T-helper 2 cell (primary cell): ENCODE results near the gene BTG4.

ENCODE experiments used
- DNase-seq, 5 experiments: peaks; one replicate each; pipeline versions ENCODE4 v3.0.0 to v3.0.0-alpha.2; 2012 to 2022

Gene BTG4

DNA sequence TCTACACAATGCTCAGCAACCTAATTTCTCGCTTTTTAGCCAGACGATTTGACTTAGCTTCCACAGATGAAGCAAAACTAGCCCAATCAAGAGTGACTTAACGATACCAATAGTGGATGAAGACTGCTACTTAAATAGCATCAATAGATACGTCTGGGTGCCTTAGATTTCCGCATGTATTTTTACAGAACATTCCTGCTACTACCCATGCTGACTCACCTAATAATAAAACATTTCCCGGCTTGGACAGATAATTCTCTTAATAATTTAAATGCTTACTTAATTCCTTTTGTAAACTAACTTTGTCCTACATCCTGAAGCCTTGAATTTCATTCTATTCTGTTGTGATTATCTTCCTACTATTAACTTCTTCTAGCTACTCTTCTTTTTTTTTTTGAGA is 23.1 kb upstream of the BTG4 start:
- DNase-seq: no peak

DNA sequence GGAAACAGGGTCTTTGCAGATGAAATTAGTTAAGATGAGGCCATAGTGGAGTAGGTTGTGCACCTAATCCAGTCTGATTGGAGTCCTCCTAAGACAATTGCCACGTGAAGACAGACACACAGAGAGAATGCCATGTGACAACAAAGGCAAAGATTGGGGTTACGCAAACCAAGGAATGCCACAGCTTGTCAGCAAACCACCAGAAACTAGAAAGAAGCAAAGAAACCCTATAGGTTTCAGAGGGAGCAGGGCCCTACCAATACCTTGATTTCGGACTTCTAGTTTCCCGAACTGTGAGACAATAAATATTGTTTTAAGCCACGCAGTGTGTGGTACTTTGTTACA is 20.2 kb upstream of the BTG4 start:
- no peak for DNase-seq

DNA sequence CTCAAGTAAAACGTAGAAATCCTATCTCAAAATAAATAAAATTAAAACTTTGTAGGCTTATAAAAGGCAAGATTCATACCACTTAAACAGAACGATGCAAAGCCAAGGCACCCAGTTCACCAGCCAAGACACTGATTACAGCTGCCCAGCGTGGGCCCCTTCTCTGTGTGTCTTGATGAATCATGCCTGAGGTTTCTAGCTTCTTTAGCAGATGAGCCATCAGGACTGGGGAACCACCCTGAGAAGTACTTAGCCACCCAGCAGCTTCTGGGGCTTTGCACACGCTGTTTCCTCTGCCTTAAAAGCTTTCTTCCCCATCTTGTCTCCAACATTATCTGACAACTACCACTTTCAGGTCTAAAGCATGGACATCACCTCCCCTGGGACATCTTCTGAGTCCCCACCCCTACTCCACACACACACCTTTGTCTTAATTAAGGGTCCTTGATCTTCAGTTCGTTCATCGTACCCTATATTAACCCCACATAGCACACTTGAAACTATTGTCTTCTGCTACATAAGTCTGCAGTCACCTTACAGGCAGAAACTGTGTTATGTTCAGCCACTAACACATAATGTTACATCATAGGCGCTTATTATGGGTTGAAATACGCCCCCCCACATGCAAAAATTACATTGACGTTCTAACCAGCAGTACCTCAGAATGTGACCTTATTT is 19.6 kb upstream of the BTG4 start:
- DNase-seq: peak in 2 of 5 experiments; percentile 32 to 61

DNA sequence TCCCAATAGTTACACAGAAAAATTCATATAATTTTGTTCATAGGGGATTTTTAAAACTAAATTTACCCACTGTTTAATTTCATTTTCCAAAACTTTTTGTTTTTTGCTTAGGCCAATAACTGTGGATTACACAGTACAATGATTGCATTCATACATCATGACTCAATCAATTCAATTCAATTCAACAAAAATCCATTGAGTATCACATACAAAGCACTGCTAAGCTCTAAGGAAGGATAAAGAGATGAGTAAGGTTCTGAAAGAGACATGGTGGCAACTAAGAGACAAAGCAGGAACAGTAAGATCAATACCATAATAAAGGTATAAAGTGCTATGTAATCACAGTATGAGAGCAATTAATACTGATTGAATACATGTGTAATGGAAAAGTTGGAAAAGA is 18.9 kb upstream of the BTG4 start:
- no peak for DNase-seq

DNA sequence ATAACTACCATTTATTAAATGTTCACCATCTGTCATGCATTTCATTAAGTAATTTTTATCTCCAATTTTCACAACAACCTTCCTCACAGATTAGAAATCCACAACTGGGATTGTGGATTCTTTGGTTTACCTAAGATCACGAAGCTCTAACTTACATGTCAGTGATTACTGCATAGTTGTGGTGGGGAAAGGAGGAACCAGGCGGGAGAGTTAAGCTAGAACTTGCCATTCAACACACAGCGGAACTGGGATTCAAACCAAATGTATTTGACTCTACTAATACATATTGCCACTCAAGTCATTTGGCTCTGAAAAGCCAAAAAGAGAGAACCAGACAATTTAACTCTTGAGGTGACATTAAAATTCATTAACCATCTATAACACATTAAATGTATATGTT is 17.9 kb upstream of the BTG4 start:
- no peak for DNase-seq

DNA sequence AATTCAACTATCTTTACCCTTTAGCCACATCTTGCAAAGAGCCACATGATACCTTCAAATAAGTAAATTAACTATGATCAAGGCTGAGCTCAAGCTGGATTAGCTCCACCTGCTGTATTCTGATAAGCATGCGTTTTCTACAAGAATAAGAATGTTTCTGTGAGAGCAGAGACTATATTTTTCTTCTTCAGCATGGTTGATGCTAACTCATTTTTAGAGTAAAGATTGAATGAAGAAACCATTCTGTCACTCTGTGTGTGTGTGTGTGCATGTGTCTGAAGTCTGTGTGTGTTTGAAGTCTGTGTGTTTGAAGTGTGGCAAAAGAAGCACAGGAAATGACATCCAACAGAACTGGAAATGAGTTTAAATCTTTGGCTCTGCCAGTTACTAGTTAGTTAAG is 16.4 kb upstream of the BTG4 start:
- DNase-seq: peak in 1 of 5 experiments; percentile 71

DNA sequence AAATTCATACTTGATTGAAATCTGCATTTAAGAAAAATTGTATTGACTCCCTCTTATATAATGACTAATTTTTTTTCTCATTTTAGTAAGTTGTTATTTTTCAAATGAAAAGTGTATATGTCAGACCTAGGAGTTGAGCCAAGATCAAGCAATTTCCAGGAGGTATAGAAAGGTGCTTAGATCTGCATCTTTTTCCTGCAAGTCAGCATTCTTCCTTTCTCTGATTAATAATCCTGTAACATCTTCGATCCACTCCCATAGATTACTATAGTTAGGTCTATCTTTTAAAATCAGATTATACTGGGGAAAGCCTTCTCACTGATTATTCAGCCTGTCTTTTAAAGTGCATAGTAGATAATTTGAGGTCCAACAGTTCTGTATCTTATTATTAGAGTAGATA is 15.1 kb upstream of the BTG4 start:
- DNase-seq: no peak

DNA sequence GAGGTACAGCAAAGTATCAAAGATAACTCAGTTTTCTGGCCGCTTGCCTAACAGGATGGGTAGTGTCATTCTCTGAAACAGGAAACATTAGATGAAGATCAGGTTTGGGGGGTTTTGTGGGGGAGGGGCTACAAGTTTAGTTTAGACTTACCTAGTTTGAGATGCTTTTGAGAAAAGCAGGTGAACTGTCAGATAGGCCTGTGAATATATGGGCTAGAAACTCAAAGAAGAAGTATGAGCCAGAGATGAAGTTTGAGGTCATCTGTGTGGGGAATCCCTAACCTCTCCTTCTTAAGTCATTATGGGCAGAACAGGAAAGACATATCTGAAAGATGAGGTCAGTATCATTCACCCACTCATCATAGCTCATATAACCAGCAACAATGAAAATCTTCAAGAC is 14.3 kb upstream of the BTG4 start:
- DNase-seq: no peak

DNA sequence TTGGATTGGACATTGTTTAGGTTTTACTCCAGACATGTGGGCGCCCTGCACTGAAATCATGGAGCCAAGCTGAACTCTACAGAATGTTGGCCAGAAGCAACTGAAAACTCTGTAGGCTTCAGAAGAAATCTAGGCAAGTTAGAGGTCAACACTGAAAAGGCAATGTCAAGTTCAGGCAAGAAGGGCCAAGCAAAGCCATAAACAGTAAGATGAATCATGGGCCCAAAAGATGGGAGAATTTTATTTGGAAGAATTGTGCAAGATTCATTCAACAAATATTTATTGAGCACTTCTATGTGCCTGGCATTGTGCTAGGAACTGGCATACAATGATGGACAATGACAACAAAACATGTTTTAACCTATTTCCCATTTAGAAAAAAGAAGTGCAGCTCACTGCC is 13.3 kb upstream of the BTG4 start:
- no peak for DNase-seq

DNA sequence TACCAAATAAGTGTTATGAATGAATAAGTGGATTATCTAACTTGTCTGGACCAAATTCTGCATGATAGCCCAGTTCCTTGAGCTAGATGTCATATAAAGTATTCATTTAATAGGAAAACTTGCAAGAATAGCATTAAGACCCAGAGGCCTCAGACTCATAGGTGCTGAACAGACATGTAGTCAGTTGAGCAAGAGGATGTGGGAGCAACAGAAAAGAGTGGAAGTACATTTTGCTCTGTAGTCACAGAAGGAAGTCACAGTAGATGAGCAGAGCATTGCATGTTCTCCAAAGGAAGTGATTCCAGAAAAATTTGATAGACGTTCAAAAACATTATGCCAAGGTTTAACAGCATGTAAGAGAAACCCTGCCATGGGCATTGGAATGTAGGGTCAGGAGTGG is 11.9 kb upstream of the BTG4 start:
- no peak for DNase-seq

DNA sequence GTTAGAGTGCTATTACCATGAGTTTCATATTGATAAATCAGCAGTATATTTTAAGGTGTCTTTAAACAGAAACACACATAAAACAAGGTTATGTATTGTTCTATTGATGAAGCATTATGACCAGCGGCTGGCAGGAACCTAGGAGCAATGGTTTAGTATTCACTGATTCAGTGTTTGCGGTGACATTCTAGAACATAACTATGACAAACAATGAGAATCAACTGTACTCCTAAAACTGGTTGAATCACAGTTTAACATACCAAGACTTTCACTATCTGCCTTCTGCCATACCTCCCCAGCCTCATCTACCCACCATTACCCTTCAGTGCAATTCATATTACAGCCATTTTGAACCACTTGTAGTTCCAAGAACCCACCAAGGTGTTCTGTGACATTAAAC is 11.2 kb upstream of the BTG4 start:
- DNase-seq: no peak

DNA sequence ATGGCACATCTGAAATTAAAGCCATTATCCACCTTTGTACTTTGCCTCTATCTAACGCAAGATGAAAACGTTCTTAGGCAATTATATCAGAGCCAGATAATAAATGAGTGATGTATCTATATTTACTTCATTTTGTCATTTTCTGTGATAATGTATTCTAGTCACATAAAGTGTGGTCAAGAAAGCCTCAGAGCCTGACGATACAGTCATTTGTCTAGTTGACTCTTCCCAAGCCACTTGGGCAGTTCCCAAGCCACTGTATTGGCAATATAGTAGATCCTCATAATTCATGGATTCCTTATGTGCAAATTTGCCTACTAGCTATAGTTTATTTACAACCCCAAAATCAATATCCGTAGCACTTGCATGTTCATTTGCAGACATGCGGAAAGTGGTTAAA is 10.2 kb upstream of the BTG4 start:
- DNase-seq: no peak

DNA sequence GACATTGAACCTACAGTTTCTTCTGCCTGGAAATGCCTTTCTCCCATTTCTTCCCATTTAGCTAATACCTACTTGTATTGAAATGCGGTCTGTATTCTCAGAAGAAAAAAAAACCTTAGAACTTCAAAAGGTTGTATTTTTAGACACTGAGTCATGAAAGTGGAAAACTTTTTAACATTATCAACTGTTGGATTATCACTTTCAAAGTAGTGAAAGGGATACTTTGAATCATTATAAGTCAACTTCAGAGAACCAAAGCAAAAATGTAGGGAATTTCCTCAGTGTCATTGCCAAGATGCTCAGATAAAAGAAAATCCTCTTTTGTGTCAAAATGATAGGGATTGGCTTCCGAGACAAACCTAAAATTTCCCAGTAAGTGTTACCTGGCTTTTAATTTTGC is 8.9 kb upstream of the BTG4 start:
- no peak for DNase-seq

DNA sequence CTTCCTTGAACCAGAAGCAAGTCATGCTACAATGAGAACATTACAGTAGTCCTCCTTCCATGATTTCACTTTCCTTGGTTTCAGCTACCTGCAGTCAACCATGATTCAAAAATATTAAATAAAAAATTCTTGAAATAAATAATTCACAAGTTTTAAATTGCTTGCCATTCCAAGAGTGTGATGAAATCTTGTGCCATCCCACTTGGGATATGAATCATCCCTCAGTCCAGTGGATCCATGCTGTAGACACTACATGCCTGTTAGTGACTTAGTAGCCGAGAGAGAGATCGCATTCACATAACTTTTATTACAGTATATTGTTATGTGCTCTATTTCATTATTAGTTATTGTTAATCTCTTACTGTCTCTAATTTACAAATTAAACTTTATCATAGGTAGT is 8.4 kb upstream of the BTG4 start:
- no peak for DNase-seq

DNA sequence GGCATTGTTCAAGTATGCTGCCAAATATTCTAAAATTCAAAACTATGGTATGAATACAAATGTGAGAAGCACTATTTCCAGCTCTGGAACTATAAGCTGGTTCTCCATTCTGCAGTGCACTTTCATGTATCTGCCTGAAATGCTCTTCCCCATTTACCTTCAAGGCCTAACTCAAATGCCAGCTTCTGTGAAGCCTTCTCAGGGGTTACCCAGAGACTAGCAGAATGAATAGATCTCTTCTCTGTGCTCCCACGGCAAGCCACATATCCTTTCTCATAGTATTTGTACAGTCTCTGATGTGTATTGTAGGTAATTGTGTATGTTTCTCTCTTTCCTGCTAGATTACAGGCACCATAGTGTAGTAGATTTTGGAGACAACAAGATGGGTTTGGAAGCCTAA is 6.5 kb upstream of the BTG4 start:
- no peak for DNase-seq

DNA sequence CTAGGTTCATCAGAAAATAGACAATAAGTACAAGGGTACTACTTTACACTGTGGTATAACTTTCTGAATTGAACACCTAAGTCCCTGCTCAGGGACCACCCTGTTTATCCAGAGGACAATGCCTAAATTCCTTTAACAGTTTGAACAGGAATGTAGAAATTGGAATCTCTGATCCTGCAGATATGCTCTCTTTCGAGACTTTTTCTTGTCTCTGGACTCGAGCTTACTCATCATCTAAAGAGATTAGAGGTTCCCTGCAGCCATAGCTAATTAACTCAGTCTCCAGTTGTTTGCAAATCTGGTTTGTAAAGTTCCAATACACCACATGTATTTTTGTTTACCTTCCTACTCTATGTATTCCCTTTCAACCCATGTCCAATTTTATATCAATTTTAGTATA is 3.4 kb upstream of the BTG4 start:
- no peak for DNase-seq

DNA sequence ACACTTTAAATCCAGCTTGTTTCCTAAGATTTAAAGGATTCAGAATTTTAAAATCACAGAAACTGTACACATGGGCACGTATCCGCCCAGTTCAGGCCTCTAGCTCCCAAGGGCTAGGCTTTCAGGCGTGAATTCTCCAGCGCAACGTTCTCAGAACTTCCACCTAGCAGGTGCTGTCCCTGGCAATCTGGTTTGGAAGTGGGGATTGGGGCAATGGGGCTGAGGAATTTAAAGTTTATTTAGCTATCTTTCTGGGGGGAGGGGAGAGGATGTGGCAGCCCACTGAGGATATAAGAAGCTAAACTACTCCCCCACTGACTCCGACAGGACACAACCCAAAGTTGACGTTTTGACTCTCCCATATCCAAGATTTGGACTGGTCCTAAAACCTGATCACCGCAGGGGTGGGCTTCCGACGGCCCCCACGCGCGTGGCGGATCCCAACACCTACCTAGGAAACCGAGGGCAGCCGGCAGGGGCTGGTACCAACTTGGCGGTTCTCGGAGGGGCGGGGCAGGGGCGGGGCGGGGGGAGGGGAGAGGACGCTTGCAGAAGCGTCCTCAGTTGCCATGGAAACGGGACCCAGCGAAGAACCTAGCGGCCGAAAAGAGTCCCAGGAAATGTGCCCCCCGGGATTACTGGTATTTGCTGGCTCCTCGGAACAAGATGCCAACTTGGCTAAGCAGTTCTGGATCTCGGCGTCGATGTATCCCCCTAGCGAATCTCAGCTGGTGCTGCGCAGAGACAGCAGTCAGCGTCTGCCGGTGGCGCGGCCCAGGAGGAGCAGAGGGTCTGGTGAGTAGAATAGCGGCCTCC is 2.2 kb upstream of the BTG4 start, which contains the start of gene HOATZ:
Gene HOATZ, plus strand, starts transcription at position 563 of the 816 bp plus-strand sequence. Its CDS starts 7 bp downstream, at position 570.
- peak in 1 of 5 experiments; percentile 9 for DNase-seq

DNA sequence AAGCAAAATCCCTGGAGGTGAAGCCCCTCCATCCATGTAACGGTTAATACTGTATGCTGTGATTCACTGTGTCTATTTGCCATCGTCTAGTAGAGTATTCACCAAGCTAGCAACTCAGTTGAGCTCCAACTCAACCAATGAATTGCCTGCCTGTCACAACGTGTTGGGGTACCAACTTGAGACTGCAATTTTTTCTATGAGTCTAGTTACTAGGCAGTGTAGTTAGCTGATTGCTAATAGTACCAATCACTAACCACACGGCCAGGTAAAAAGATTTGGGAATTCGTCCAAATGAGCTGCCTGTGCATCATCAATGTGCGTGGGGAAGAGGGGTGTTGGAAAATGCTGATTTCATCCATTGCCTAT is 1.0 kb upstream of the BTG4 start:
- no peak for DNase-seq

DNA sequence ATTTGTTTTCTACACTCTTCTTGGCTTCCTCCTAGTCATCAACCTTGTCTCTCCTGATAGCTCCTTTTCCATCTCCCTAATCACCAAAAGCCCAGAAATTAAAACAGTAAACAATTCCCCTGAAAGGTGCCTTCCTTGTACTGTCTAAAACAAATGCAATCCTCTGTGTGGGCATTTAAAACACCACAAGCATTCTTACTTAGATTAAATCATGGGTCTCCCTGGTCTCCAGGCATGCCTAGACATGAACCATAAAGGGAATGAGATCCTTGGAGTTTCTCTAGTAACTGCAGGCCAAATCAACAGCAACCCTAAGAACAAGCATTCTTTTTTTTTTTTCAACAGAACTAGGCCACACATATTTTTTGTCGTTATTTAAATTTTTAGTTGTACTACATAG is 1.9 kb downstream of the BTG4 start:
- no peak for DNase-seq

DNA sequence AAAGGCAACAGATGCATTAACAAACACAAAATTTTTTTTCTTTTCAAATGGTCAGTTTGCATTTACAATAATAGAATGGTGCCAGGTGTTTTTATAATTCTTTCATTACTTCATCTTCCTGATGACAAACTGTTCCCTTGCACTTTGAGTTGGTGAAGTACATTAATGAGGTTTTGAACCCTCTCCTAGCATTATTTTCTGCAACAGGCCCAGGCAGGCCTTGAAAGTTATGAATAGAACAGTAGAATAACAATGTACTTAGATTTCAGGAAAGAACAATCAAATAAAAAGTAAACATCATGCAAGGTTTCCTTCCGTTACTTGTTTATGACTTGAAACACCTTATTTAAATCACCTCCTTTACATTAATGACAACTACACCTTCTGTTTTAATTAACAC is 9.6 kb downstream of the BTG4 start:
- no peak for DNase-seq

DNA sequence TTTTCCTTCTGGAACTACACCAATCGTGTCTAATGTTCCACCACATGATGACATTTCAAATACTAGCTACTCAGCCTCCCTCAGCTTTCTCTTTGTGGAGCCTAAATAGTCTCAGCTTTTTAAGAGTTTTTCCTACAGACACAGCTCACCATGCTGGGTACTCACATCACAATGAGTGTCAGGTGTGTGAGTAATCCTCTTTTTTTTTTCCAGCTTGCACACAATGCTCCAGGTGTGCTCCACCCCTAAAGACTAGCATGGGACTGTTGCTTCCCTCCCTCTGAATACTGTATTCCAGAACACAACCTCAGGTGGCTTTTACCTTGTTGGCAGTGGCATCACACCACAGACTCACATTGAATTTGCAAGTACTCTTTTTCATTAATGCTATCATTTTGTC is 11.7 kb downstream of the BTG4 start:
- no peak for DNase-seq

DNA sequence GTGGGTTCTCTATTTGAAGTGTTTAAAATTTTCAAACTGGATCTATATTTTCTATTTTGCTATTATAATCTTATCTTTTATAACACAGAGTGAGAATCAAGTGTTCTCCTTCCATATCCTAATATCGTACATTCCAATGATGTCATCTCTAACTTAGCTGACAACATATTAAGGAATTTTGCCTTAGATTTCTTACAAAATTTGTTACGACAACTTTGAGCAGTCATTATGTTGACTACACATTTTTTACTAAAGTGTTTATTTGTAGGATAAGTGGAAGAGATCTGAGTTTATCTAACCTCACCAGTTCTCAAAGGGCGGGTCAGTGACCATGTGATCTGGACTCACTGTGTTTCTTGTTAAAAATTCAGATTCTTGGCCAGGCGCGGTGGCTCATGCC is 12.7 kb downstream of the BTG4 start:
- no peak for DNase-seq

DNA sequence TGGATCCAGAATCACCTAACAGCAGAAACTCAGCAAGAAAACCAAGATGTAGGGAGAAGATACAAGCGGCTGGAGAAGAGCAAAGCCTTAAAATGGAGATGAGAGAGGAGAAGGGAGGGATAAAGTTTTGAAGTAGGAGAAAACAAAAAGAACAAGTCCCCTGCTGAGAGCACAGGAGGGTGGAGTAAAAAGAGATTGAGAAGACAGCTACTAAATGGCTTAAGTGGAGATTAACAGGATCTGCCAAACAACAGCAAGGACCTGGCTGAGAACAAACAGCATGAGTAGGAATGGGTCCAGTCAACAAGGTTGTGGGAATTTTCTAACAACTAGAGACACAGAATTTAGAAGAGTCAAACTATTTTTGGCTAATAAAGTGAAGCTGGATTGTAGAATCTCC is 18.1 kb downstream of the BTG4 start:
- DNase-seq: no peak

DNA sequence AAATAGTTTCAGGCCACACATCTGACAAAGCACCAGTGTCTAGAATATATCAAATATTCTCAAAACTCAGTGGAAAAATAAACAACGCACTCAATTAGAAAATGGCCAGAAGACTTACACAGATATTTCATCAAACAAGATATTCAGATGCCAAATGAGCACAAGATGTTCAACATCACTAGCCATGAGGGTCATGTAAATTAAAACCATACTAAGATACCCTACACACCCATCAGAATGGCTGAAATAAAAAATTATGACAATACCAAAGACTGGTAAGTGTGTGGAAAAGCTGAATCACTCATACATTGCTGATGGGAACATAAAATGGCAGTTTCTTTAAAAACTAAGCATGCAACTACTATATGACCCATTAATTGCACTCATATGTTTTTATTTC is 21.7 kb downstream of the BTG4 start:
- no peak for DNase-seq

DNA sequence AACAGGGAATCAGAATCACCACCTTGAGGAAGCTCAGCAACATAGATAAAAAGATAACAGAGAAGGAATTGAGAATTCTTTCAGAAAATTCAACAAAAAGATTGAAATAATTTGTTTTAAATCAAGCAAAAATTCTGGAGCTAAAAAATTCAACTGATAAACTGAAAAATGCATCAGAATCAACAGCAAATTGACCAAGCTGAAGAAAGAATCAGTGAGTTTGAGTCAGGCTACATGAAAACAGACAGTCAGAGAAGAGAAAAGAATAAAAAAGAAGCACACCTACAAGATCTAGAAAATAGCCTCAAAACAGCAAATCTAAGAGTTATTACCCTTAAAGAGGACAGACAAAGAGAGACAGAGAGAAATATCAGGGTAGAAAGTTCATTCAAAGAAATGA is 28.8 kb downstream of the BTG4 start:
- no peak for DNase-seq
